Stimulated activated CD8-positive, alpha-beta memory T cell treated with anti-CD3 and anti-CD28 coated beads, Interleukin-2, amount 100 ng/mL, for 48 hours (primary cell): ENCODE measurements around the gene BANP.
"Not testable (repeated sequence)": the region's sequence is repeated elsewhere in the genome, so short reads cannot be mapped to it uniquely, and the experiment has no call there.

Experiments
- DNase-seq, 2 donors: peaks; one replicate each; pipeline ENCODE4 v3.0.0-alpha.2; 2020; ENCODE audit warnings: low read depth in 2 of 2

The BANP gene

GRCh38 chr16:88101623-88102105 lies 150.4 kb downstream of the BANP start:
- DNase-seq: not testable (repeated sequence)

- no peak for DNase-seq
Measured at GRCh38 chr16:88102597-88102996, 151.4 kb downstream of the BANP start.

- DNase-seq: no peak
Measured at GRCh38 chr16:88103011-88103410, 151.8 kb downstream of the BANP start.

- no peak for DNase-seq
Measured at GRCh38 chr16:88103581-88104188, 152.5 kb downstream of the BANP start.

GRCh38 chr16:88104363-88104762 lies 153.1 kb downstream of the BANP start:
- not testable (repeated sequence) for DNase-seq

GRCh38 chr16:88105574-88106140 lies 154.4 kb downstream of the BANP start:
- DNase-seq: not testable (repeated sequence)

- not testable (repeated sequence) for DNase-seq
Measured at GRCh38 chr16:88106566-88106965, 155.3 kb downstream of the BANP start.

GRCh38 chr16:88108762-88109161 lies 157.5 kb downstream of the BANP start:
- DNase-seq: no peak

- DNase-seq: not testable (repeated sequence)
Measured at GRCh38 chr16:88109726-88110621, 158.7 kb downstream of the BANP start.

- not testable (repeated sequence) for DNase-seq
Measured at GRCh38 chr16:88110875-88111494, 159.8 kb downstream of the BANP start.

- DNase-seq: not testable (repeated sequence)
Measured at GRCh38 chr16:88111976-88112375, 160.7 kb downstream of the BANP start.

GRCh38 chr16:88113545-88114045 lies 162.4 kb downstream of the BANP start:
- DNase-seq: no peak

GRCh38 chr16:88114541-88115228 lies 163.5 kb downstream of the BANP start:
- DNase-seq: not testable (repeated sequence)

GRCh38 chr16:88116121-88116520 lies 164.9 kb downstream of the BANP start:
- no peak for DNase-seq

GRCh38 chr16:88117476-88117868 lies 166.2 kb downstream of the BANP start:
- DNase-seq: no peak

- no peak for DNase-seq
Measured at GRCh38 chr16:88118376-88118775, 167.1 kb downstream of the BANP start.

GRCh38 chr16:88118852-88119741 lies 167.9 kb downstream of the BANP start:
- not testable (repeated sequence) for DNase-seq

- DNase-seq: not testable (repeated sequence)
Measured at GRCh38 chr16:88119881-88120751, 168.9 kb downstream of the BANP start.

GRCh38 chr16:88120812-88121211 lies 169.6 kb downstream of the BANP start:
- no peak for DNase-seq
